K562 (cell line): ENCODE measurements around the gene TBATA. TPM values are rescaled to one million over a fixed set of nuclear protein-coding genes. Genes with fewer than 3 reads are reported as not detected.

Experiments
- BRCA1 ChIP-seq, 2 experiments: fragments of 450-650 bp in 1 of 2; sonication (generic) in 1 of 2; formaldehyde crosslinking in 1 of 2; IDR thresholded peaks; 2 replicates each; pipeline versions ENCODE4 v1.5.0 to v1.6.1; 2017 to 2020; ENCODE audit warnings: mild to moderate bottlenecking in 1 of 2, missing genetic modification reagents in 1 of 2
- CBFA2T3 ChIP-seq: fragments of 450-650 bp; IDR thresholded peaks from 2 replicates; pipeline ENCODE4 v1.6.1; 2017
- CBX8 ChIP-seq: fragments of 200-600 bp; sonication (generic); IDR thresholded peaks from 2 replicates; pipeline ENCODE4 v1.6.1; 2012; ENCODE audit warnings: borderline replicate concordance, mixed run types, low read depth, mild to moderate bottlenecking, moderate library complexity, mixed read lengths, low read length, control low read depth, inconsistent platforms; ENCODE audit not compliant: poor library complexity, severe bottlenecking; ENCODE audit errors: extremely low read depth
- CSDE1 ChIP-seq, 2 experiments: fragments of 450-650 bp; IDR thresholded peaks; 2 replicates each; pipeline ENCODE4 v1.6.1; 2016; ENCODE audit warnings: mild to moderate bottlenecking in 1 of 2
- DDX20 ChIP-seq: fragments of 450-650 bp; IDR thresholded peaks from 2 replicates; pipeline ENCODE4 v1.6.1; 2016; ENCODE audit warnings: missing genetic modification characterization, low read depth, mild to moderate bottlenecking, missing compliant biosample characterization, moderate library complexity
- EP400 ChIP-seq: fragments of 450-650 bp; IDR thresholded peaks from 2 replicates; pipeline ENCODE4 v1.6.1; 2017; ENCODE audit warnings: antibody characterized with exemption, mild to moderate bottlenecking, moderate library complexity
- FOXK2 ChIP-seq, 2 experiments: fragments of 450-650 bp; IDR thresholded peaks in 1 of 2; conservative IDR thresholded peaks in 1 of 2; 2 replicates each; pipeline ENCODE4 v1.6.1; 2016; ENCODE audit warnings: low read depth in 2 of 2, mild to moderate bottlenecking in 1 of 2
- JUND ChIP-seq, 2 experiments: IDR thresholded peaks; 2 replicates in 1 of 2; 3 replicates in 1 of 2; pipeline ENCODE4 v1.6.1; 2011; ENCODE audit warnings: borderline replicate concordance in 2 of 2, low read depth in 2 of 2, low read length in 2 of 2, improper control_type of control experiment in 1 of 2, missing biosample characterization in 1 of 2, missing genetic modification characterization in 1 of 2, missing genetic modification reagents in 1 of 2
- KLF16 ChIP-seq: IDR thresholded peaks from 2 replicates; pipeline ENCODE4 v1.6.1; 2016; ENCODE audit warnings: antibody characterized with exemption
- MAFF ChIP-seq: IDR thresholded peaks from 2 replicates; pipeline ENCODE4 v1.6.1; 2012; ENCODE audit warnings: low read length, improper control_type of control experiment
- MCM7 ChIP-seq, 2 experiments: fragments of 450-650 bp; IDR thresholded peaks; 2 replicates each; pipeline ENCODE4 v1.6.1; 2016 to 2018
- MYC ChIP-seq, 2 experiments: fragments of 250-450 bp in 1 of 2; sonication (Bioruptor Pico) in 1 of 2; IDR thresholded peaks; 2 replicates each; pipeline versions ENCODE4 v1.5.1 to v1.6.1; 2012 to 2021; ENCODE audit warnings: low read depth in 2 of 2, borderline replicate concordance in 1 of 2, improper control_type of control experiment in 1 of 2, low read length in 1 of 2, mild to moderate bottlenecking in 1 of 2, moderate library complexity in 1 of 2
- NONO ChIP-seq, 2 experiments: fragments of 200-400 bp in 1 of 2; fragments of 450-650 bp in 1 of 2; formaldehyde crosslinking in 1 of 2; IDR thresholded peaks; 2 replicates each; pipeline ENCODE4 v1.6.1; 2017; ENCODE audit warnings: low read depth in 2 of 2, mild to moderate bottlenecking in 2 of 2, moderate library complexity in 2 of 2, low read length in 1 of 2
- PHB2 ChIP-seq: fragments of 450-650 bp; IDR thresholded peaks from 2 replicates; pipeline ENCODE4 v1.6.1; 2017; ENCODE audit warnings: low read depth
- PML ChIP-seq: IDR thresholded peaks from 2 replicates; pipeline ENCODE4 v1.6.1; 2012; ENCODE audit warnings: low read length, inconsistent platforms
- POLR2B ChIP-seq: fragments of 450-650 bp; IDR thresholded peaks from 2 replicates; pipeline ENCODE4 v1.6.1; 2018; ENCODE audit warnings: low read depth; ENCODE audit not compliant: partially characterized antibody
- SMAD2 ChIP-seq: fragments of 150-350 bp; IDR thresholded peaks from 2 replicates; pipeline ENCODE4 v1.6.1; 2014; ENCODE audit warnings: low read depth, mild to moderate bottlenecking, low read length
- SNAPC5 ChIP-seq: fragments of 250-450 bp; sonication (Bioruptor Pico); IDR thresholded peaks from 2 replicates; pipeline ENCODE4 v1.8.0; 2021; ENCODE audit warnings: moderate library complexity, mild to moderate bottlenecking, inconsistent platforms
- SRSF1 ChIP-seq: fragments of 200-400 bp; formaldehyde crosslinking; IDR thresholded peaks from 2 replicates; pipeline ENCODE4 v1.6.1; 2017; ENCODE audit warnings: mild to moderate bottlenecking, low read depth, low read length, moderate library complexity
- STAT5A ChIP-seq: IDR thresholded peaks from 2 replicates; pipeline ENCODE4 v1.6.1; 2012; ENCODE audit warnings: low read length, inconsistent platforms, borderline replicate concordance
- TEAD1 ChIP-seq, 2 experiments: fragments of 450-650 bp in 1 of 2; sonication (generic) in 1 of 2; formaldehyde crosslinking; IDR thresholded peaks; 2 replicates each; pipeline versions ENCODE4 v1.4.0 to v1.8.0; 2020 to 2022; ENCODE audit warnings: mild to moderate bottlenecking in 2 of 2, missing genetic modification reagents in 1 of 2
- THAP7 ChIP-seq: fragments of 250-450 bp; sonication (Bioruptor Pico); IDR thresholded peaks from 2 replicates; pipeline ENCODE4 v1.5.0; 2021
- VEZF1 ChIP-seq: fragments of 200-800 bp; sonication (Bioruptor generic); IDR thresholded peaks from 2 replicates; pipeline ENCODE4 v1.6.1; 2017; ENCODE audit warnings: missing genetic modification characterization, missing compliant biosample characterization
- ZNF699 ChIP-seq: fragments of 250-450 bp; sonication (Bioruptor Pico); IDR thresholded peaks from 2 replicates; pipeline ENCODE4 v1.8.0; 2021; ENCODE audit warnings: mild to moderate bottlenecking, moderate library complexity; ENCODE audit not compliant: insufficient replicate concordance
- ZSCAN29 ChIP-seq: fragments of 450-650 bp; IDR thresholded peaks from 2 replicates; pipeline ENCODE4 v1.6.1; 2017
- polyA plus RNA-seq, 8 experiments: library from polyadenylated mRNA; depleted of rRNA in 4 of 8; stranded (reverse) in 5 of 8; unstranded in 3 of 8; fragments of >200 nt; fragmentation: Nextera tagmentation in 2 of 8; fragmentation: Illumina TruSeq in 1 of 8; extraction: Ambion mirVana in 2 of 8; extraction: Trizol in 1 of 8; gene quantifications; 2 replicates each; pipeline versions ENCODE4 v1.2.1 to v1.2.3, GENCODE V29; 2011 to 2014; ENCODE audit warnings: inconsistent platforms in 1 of 8, missing spikeins in 1 of 8
- total RNA-seq, 7 experiments: library from RNA; depleted of rRNA in 6 of 7; stranded (reverse); fragments of >200 nt in 6 of 7; fragmentation: Illumina TruSeq in 2 of 7; extraction: Trizol in 2 of 7; gene quantifications; 2 replicates each; pipeline versions ENCODE4 v1.2.1 to v1.2.3, GENCODE V29; 2011 to 2021; ENCODE audit warnings: low replicate concordance in 1 of 7

Gene TBATA
- total and polyA plus RNA-seq, 9 of the 15 experiments (the other 6 are each of a cell fraction or from before 2014, with no cell fraction given), result not detected

GRCh38 chr10:70742537-70743429 lies 42.4 kb downstream of the TBATA start (continued):
- no peak for TF ChIP-seq MCM7 (IDR thresholded peaks at IDR 0.05)
- no peak for TF ChIP-seq NONO (IDR thresholded peaks at IDR 0.05; ENCODE audit: low read depth in 2 of 2, low read length in 1 of 2)
- TF ChIP-seq STAT5A, result peak; percentile 85
- TF ChIP-seq THAP7, result no peak
- no peak for TF ChIP-seq CBFA2T3
- TF ChIP-seq MYC (IDR thresholded peaks at IDR 0.05; ENCODE audit: low read depth, low read length), result peak; percentile 49
- TF ChIP-seq MYC (CRISPR knock-in tag; IDR thresholded peaks at IDR 0.05; ENCODE audit: borderline replicate concordance, low read depth), result no peak
- peak; percentile 75 for TF ChIP-seq DDX20 (tag)
- peak; percentile 89 for TF ChIP-seq VEZF1 (CRISPR knock-in tag)
- no peak for TF ChIP-seq POLR2B
- peak in 1 of 2 experiments; percentile 30; a peak in 1 of 4 replicates for TF ChIP-seq FOXK2 (conservative IDR thresholded peaks at IDR 0.05 in 1 of 2, IDR thresholded peaks at IDR 0.05 in 1 of 2; ENCODE audit: low read depth in 2 of 2)
- no peak; the same call in 1 of the 2 replicates for TF ChIP-seq PML
- TF ChIP-seq ZNF699 (CRISPR knock-in tag), result no peak
- no peak for TF ChIP-seq EP400
- TF ChIP-seq MAFF, result peak; percentile 6; the same call in 1 of the 2 replicates
- TF ChIP-seq SNAPC5 (CRISPR knock-in tag), result no peak
- TF ChIP-seq SRSF1, result no peak
- no peak for TF ChIP-seq BRCA1 (IDR thresholded peaks at IDR 0.05)
- TF ChIP-seq BRCA1 (CRISPR knock-in tag; IDR thresholded peaks at IDR 0.05), result no peak
- no peak for TF ChIP-seq KLF16
- TF ChIP-seq TEAD1 (CRISPR knock-in tag; IDR thresholded peaks at IDR 0.05), result 0 out of 4 replicates have a peak, but pooled peaks of 1 of the 2 experiments have one; percentile 17
- no peak for TF ChIP-seq CBX8
- no peak for TF ChIP-seq SMAD2
- TF ChIP-seq JUND (IDR thresholded peaks at IDR 0.05; ENCODE audit: borderline replicate concordance, low read depth, low read length), result peak; percentile 68
- peak; percentile 77; the same call in 2 of the 3 replicates for TF ChIP-seq JUND (tag; IDR thresholded peaks at IDR 0.05; ENCODE audit: borderline replicate concordance, low read depth, low read length)
- TF ChIP-seq ZSCAN29, result no peak
- TF ChIP-seq CSDE1 (IDR thresholded peaks at IDR 0.05), result no peak
- no peak for TF ChIP-seq PHB2
